HepG2 (cell line): ENCODE measurements around the gene OBSL1. TPM values are rescaled to one million over a fixed set of nuclear protein-coding genes. Genes with fewer than 3 reads are reported as not detected.

Source experiments
- CAMTA2 ChIP-seq: sonication (generic); formaldehyde crosslinking; IDR thresholded peaks from 2 replicates; pipeline ENCODE4 v1.4.0; 2020; ENCODE audit warnings: mild to moderate bottlenecking, missing genetic modification reagents, borderline replicate concordance
- DMAP1 ChIP-seq: IDR thresholded peaks from 2 replicates; pipeline ENCODE4 v1.6.1; 2016
- GABPB1 ChIP-seq: IDR thresholded peaks from 2 replicates; pipeline ENCODE4 v1.6.1; 2016; ENCODE audit warnings: mild to moderate bottlenecking, missing genetic modification reagents, moderate library complexity, missing compliant biosample characterization
- KDM5B ChIP-seq: sonication (generic); formaldehyde crosslinking; IDR thresholded peaks from 2 replicates; pipeline ENCODE4 v1.4.0; 2020; ENCODE audit warnings: missing genetic modification reagents, mild to moderate bottlenecking, borderline replicate concordance
- MEIS2 ChIP-seq: sonication (generic); formaldehyde crosslinking; IDR thresholded peaks from 2 replicates; pipeline ENCODE4 v1.9.0; 2021; ENCODE audit warnings: mild to moderate bottlenecking, missing genetic modification reagents
- NRL ChIP-seq: sonication (generic); formaldehyde crosslinking; IDR thresholded peaks from 2 replicates; pipeline ENCODE4 v1.5.0; 2020; ENCODE audit warnings: missing genetic modification reagents, mild to moderate bottlenecking, moderate library complexity, borderline replicate concordance
- PHF21A ChIP-seq: sonication (generic); formaldehyde crosslinking; IDR thresholded peaks from 2 replicates; pipeline ENCODE4 v1.5.0; 2020; ENCODE audit warnings: mild to moderate bottlenecking, missing genetic modification reagents
- PITX1 ChIP-seq: sonication (generic); formaldehyde crosslinking; IDR thresholded peaks from 2 replicates; pipeline ENCODE4 v1.5.1; 2020; ENCODE audit warnings: mild to moderate bottlenecking, missing genetic modification reagents
- POLR2G ChIP-seq: fragments of 200-400 bp; formaldehyde crosslinking; IDR thresholded peaks from 2 replicates; pipeline ENCODE4 v1.6.1; 2018; ENCODE audit warnings: mild to moderate bottlenecking, low read depth, low read length, moderate library complexity
- PRPF4 ChIP-seq: fragments of 200-400 bp; formaldehyde crosslinking; IDR thresholded peaks from 2 replicates; pipeline ENCODE4 v1.6.1; 2016; ENCODE audit warnings: low read length, low read depth; ENCODE audit not compliant: poor library complexity, severe bottlenecking
- RAD21 ChIP-seq: fragments of 450-650 bp; formaldehyde crosslinking; IDR thresholded peaks from 2 replicates; pipeline ENCODE4 v1.5.0; 2020; ENCODE audit warnings: mild to moderate bottlenecking
- SIX4 ChIP-seq: sonication (generic); formaldehyde crosslinking; IDR thresholded peaks from 2 replicates; pipeline ENCODE4 v1.4.0; 2020; ENCODE audit warnings: missing genetic modification reagents
- ZMYM4 ChIP-seq: sonication (generic); formaldehyde crosslinking; IDR thresholded peaks from 2 replicates; pipeline ENCODE4 v1.8.1; 2023; ENCODE audit warnings: mild to moderate bottlenecking, missing genetic modification reagents
- ZNF138 ChIP-seq: sonication (generic); formaldehyde crosslinking; IDR thresholded peaks from 2 replicates; pipeline ENCODE4 v1.5.0; 2020; ENCODE audit warnings: mild to moderate bottlenecking, low read depth, missing genetic modification reagents
- ZNF660 ChIP-seq: sonication (generic); formaldehyde crosslinking; IDR thresholded peaks from 2 replicates; pipeline ENCODE4 v1.5.1; 2020; ENCODE audit warnings: mild to moderate bottlenecking, low read depth, missing genetic modification reagents, borderline replicate concordance
- ZNF761 ChIP-seq: sonication (generic); formaldehyde crosslinking; conservative IDR thresholded peaks from 2 replicates; pipeline ENCODE4 v1.4.0; 2020; ENCODE audit warnings: mild to moderate bottlenecking, missing genetic modification reagents
- ZSCAN21 ChIP-seq: sonication (generic); formaldehyde crosslinking; IDR thresholded peaks from 2 replicates; pipeline ENCODE4 v1.8.0; 2022; ENCODE audit warnings: mild to moderate bottlenecking, missing genetic modification reagents, moderate library complexity, borderline replicate concordance
- polyA plus RNA-seq, 8 experiments: library from polyadenylated mRNA; depleted of rRNA in 3 of 8; stranded (reverse) in 7 of 8; unstranded in 1 of 8; fragments of >200 nt; fragmentation: Illumina TruSeq in 4 of 8; extraction: Trizol in 4 of 8; gene quantifications; 2 replicates each; pipeline versions ENCODE4 v1.2.1 to v1.2.3, GENCODE V29; 2011 to 2016; ENCODE audit warnings: low read depth in 4 of 8, missing spikeins in 1 of 8, mixed read lengths in 1 of 8; ENCODE audit not compliant: insufficient read depth in 1 of 8
- total RNA-seq, 5 experiments: library from RNA; depleted of rRNA; stranded (reverse); fragments of >200 nt; fragmentation: Illumina TruSeq; extraction: Trizol; gene quantifications; 2 replicates each; pipeline ENCODE4 v1.2.3, GENCODE V29; 2016; ENCODE audit warnings: low read depth in 1 of 5
- TF ChIP-seq, protein P1 (sequence below), 2 experiments: fragments of 450-650 bp in 1 of 2; sonication (generic) in 1 of 2; formaldehyde crosslinking in 1 of 2; IDR thresholded peaks; 2 replicates each; pipeline versions ENCODE4 v1.6.1 to v1.8.0; 2016 to 2022; ENCODE audit warnings: antibody characterized with exemption in 1 of 2, mild to moderate bottlenecking in 1 of 2, missing genetic modification reagents in 1 of 2
- TF ChIP-seq, protein P2 (sequence below): IDR thresholded peaks from 2 replicates; pipeline ENCODE4 v1.6.1; 2016; ENCODE audit warnings: missing compliant biosample characterization, missing genetic modification reagents, borderline replicate concordance

Gene OBSL1
- total and polyA plus RNA-seq, 2 of the 13 experiments (the other 11 are each of a cell fraction or from before 2014, with no cell fraction given): 86.7 to 218 TPM

DNA sequence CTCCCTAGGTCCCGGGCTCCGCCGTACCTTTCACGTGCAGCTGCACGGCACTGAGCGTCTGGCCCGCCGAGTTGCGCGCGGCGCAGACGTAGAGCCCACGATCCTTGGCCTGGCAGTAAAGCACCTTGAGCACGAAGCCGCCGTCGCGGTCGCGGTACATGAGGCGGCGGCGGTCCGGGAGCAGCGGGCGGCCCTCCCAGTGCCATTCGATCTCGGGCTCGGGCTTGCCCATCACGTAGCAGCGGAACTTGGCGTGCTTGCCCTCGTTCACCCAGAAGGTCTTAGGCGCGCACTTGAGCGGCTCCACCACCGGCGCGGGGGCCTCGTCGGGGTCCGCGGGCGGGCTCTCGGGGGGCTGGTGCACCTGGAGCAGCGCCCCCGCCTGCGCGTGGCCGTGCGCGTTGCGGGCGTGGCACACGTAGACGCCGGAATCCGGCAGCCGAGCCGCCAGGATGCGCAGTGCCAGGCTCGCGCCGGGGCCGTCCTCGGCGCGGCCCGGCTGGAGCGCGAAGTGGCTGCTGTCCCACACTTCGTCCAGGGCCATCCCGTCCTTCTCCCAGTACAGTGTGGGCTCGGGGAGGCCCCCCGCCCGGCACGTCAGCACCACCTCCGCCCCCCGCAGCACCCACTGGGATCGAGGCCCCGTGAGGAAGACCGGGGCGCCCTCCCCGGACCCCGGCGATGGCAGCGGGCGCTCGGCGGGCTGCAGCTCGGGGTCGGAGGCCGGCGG lies 980 bp downstream of the OBSL1 start (continued):
- TF ChIP-seq, protein P1, sequence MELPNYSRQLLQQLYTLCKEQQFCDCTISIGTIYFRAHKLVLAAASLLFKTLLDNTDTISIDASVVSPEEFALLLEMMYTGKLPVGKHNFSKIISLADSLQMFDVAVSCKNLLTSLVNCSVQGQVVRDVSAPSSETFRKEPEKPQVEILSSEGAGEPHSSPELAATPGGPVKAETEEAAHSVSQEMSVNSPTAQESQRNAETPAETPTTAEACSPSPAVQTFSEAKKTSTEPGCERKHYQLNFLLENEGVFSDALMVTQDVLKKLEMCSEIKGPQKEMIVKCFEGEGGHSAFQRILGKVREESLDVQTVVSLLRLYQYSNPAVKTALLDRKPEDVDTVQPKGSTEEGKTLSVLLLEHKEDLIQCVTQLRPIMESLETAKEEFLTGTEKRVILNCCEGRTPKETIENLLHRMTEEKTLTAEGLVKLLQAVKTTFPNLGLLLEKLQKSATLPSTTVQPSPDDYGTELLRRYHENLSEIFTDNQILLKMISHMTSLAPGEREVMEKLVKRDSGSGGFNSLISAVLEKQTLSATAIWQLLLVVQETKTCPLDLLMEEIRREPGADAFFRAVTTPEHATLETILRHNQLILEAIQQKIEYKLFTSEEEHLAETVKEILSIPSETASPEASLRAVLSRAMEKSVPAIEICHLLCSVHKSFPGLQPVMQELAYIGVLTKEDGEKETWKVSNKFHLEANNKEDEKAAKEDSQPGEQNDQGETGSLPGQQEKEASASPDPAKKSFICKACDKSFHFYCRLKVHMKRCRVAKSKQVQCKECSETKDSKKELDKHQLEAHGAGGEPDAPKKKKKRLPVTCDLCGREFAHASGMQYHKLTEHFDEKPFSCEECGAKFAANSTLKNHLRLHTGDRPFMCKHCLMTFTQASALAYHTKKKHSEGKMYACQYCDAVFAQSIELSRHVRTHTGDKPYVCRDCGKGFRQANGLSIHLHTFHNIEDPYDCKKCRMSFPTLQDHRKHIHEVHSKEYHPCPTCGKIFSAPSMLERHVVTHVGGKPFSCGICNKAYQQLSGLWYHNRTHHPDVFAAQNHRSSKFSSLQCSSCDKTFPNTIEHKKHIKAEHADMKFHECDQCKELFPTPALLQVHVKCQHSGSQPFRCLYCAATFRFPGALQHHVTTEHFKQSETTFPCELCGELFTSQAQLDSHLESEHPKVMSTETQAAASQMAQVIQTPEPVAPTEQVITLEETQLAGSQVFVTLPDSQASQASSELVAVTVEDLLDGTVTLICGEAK (IDR thresholded peaks at IDR 0.05): no peak
- TF ChIP-seq, protein P1 (CRISPR knock-in tag; IDR thresholded peaks at IDR 0.05): 0 out of 2 replicates have a peak, but pooled peaks have one; percentile 12
- TF ChIP-seq POLR2G (peak; percentile 61; the same call in 1 of the 2 replicates), ZSCAN21 (CRISPR knock-in tag) (peak; percentile 87), ZNF761 (CRISPR knock-in tag) (no peak), GABPB1 (CRISPR knock-in tag) (peak; percentile 68; the same call in 1 of the 2 replicates), SIX4 (peak; percentile 8; the same call in 1 of the 2 replicates), ZNF660 (CRISPR knock-in tag) (no peak), CAMTA2 (CRISPR knock-in tag) (0 out of 2 replicates have a peak, but pooled peaks have one; percentile 22), KDM5B (CRISPR knock-in tag) (peak; percentile 75; the same call in 1 of the 2 replicates), MEIS2 (0 out of 2 replicates have a peak, but pooled peaks have one; percentile 48), PRPF4 (peak; percentile 96), NRL (peak; percentile 74; the same call in 1 of the 2 replicates), ZNF138 (CRISPR knock-in tag) (peak; percentile 86; the same call in 1 of the 2 replicates), PITX1 (no peak), PHF21A (CRISPR knock-in tag) (no peak), RAD21 (CRISPR knock-in tag) (0 out of 2 replicates have a peak, but pooled peaks have one; percentile 19), ZMYM4 (CRISPR knock-in tag) (0 out of 2 replicates have a peak, but pooled peaks have one; percentile 2), DMAP1 (peak; percentile 38; the same call in 1 of the 2 replicates)
- TF ChIP-seq, protein P2, sequence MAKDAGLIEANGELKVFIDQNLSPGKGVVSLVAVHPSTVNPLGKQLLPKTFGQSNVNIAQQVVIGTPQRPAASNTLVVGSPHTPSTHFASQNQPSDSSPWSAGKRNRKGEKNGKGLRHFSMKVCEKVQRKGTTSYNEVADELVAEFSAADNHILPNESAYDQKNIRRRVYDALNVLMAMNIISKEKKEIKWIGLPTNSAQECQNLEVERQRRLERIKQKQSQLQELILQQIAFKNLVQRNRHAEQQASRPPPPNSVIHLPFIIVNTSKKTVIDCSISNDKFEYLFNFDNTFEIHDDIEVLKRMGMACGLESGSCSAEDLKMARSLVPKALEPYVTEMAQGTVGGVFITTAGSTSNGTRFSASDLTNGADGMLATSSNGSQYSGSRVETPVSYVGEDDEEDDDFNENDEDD: peak; percentile 20; the same call in 1 of the 2 replicates
